C1 segment of cervical spinal cord (tissue), 14 donors: ENCODE data around the gene TARS3.
"Not testable (repeated sequence)": the region's sequence is repeated elsewhere in the genome, so short reads cannot be mapped to it uniquely, and the experiment has no call there.

Experiments
- DNase-seq, 14 donors: peaks; one replicate each; lab custom pipeline; 2025; lab: John Stamatoyannopoulos, UW

TARS3 gene

DNA sequence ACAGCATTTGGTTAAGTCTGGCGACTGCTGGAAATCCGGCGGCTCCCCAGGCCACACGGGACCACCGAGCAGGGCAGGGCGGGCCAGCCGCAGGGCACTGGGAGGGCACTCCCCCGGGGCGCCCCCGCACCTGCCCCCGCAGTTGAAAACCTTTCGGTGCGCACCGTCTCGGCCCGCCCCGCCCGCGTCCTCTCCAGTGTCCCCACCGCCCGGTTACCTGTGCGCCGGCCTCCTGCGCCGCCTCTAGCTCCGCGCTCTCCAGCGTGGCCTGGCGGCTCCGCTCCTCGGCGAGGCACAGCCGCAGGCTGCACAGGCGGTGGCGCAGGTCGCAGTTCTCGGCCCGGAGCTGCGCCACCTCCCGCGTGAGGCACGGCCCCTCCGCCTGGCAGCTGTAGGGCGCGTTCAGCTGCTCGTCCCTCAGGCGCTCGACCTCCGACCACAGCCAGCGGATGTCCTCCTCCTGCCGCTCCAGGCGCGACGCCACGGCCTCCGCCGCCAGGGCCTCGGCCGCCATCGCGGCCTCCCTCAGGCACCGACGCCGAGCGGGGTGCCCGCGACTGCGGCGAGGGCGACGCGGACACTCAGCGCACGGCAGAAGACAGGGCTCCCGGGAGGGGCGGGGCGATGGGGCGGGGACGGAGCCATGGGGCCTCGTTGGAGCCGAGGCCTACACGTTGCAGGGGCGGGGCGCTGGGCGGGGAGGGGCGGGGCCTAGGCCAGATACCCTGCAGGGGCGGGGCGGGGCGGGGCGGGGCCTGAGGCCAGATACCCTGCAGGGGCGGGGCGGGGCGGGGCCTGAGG is at the start of gene TARS3:
TARS3 (minus strand) TSS at position 600 of the 801 bp plus-strand sequence; CDS start at position 514, 86 bp downstream.
- peak; percentile 32 to 94 (median 86) for DNase-seq

DNA sequence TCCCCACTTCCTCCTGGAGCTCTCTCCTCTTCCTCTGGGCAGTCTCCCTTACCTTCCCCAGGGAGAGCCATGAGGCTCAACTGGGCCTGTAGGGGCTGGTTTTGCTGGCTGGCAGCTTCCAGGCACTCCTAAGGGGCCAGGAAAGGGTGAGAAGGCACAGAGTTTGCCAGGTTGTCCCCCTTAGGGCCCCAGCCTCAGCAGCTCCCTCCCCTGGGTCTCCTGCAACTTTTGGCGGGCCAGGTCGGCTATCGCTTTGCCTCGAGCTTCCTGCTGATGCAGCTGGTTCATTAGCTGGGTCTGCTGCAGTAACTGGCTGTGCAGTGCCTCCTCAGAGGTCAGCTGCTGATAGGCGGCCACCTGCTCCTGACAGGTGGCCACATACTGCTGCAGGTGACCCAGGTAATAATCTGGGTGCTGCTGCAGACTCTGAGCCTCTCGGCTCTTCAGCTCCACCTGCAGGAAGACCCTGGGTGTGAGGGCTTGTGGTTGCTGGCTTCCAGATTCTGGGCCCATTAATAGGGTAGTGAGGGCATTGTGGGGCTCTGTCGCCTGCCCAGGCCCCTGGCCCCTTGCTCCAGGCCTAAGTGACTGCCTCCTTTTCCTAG is 49.3 kb upstream of the TARS3 start:
- no peak for DNase-seq

DNA sequence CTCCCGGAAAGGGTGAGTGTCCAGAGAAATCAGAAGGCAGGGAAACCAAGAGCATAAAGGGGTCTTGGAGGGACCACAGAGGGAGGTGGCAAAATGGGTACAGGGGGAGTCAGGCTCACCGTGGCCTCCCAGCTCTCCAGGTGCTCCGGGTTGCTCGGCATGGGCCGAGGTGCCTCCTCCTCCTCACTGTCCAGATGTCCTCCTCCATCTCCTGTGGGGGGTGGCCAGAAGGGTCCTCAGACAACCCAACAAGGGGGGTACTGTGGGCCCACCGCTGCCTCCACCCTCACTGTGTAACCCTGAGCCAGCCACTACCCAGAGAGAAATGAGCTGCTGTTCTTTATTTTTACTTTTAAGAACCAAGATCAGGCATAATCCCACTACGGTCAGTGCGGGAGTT is 48.6 kb upstream of the TARS3 start:
- no peak for DNase-seq

DNA sequence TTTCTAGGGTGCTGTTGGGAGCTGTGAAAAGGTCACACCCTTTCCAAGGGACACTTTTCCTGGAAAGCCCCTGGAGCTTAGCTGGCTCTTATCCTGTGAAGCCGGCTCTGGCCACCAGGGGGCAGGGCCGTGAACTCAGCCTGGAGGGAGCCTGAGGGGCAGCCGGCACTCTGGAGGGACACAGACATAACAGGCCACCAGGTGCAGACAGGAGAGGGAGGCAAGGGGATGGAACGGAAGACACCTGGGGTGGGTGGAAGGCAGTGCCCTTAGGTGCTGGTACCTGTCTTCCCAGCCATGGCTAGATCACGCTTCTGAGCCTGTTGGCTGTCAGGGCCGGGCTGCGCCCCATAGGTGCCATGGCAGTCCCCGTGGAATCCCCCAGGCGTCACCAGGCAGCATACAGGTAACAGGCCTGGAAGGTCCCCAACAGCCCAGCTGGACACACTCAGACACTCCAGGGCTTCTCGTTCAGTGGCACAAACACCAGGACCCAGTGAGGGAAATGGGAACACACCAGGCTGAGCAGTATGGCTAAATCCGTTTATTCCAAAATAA is 42.9 kb upstream of the TARS3 start:
- DNase-seq: not testable (repeated sequence)

DNA sequence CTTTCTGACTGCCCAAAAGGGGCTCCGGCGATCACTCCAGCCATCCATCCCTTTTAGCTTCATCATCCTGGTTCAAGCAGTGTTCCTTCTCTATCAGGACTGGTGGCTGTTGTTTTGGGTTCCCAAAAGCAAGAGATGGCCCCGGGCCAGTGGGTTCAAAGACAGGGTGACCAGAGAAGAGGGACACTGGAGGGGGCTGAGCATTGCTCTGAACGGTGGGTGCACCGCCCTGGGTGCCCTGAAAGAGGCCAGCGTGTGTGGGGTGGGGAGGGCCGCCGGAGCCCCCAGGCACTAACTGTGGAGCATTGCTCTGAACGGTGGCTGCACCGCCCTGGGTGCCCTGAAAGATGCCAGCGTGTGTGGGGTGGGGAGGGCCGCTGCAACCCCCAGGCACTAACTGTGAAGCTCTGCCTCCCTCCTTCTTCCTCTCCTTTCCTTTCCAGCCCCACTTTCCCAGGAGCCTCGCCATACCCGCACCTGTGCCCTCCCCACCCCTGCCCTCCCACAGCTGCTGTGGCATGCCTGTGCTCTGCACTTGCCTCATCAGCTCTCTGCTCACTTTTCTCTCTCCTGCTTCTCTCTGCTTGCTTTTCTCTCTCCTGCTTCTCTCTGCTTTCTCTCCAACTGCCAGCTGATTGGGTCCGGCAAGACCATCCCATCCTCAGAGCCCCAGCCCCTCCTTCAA is 41.6 kb upstream of the TARS3 start:
- DNase-seq: no peak

DNA sequence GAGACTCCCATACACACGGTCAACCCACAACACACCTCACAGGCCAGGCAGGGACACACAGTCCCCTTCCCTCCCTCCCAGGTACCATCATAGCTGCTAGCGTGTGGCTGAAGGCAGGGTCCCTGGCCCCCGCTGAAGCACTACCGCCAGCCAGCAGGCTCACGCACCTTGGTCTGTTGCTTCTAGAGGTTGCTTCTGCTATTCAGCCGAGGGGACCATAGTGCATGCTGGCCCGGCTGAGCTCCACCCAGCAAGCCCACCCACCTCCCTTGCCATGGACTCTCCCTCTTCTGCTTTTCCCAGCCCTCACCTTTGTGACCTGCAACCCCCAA is 41.0 kb upstream of the TARS3 start:
- not testable (repeated sequence) for DNase-seq

DNA sequence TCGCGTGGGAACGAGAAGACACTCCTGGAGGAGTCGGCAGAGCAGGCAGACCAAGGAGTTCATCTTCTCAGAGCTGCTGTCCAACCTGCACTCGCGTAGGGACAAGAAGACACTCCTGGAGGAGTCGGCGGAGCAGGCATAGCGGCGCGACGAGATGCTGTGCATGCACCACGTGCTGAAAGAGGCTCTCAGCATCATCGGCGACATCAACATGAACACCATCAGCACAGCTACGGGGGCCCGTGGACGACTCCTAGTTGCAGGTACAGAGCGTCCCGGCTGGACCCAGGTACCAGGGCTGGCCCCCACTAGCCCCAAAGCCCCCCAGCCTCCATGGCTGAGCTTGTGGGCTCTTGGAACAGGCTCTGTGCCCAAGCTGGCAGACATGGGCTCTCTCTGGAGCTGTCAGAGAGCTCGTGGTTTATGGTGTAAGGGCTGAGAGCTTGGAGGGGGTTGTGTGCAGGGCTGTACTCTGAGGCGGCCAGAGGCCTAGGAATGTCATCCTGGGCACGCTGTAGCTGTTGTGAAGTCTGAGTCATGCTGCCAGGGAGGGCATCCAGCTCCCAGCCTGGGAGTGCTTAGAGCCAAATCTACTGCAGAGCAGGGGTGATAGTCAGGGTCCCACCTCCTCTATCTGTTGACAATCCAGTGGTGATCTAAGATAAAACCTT is 40.5 kb upstream of the TARS3 start:
- DNase-seq: not testable (repeated sequence)

DNA sequence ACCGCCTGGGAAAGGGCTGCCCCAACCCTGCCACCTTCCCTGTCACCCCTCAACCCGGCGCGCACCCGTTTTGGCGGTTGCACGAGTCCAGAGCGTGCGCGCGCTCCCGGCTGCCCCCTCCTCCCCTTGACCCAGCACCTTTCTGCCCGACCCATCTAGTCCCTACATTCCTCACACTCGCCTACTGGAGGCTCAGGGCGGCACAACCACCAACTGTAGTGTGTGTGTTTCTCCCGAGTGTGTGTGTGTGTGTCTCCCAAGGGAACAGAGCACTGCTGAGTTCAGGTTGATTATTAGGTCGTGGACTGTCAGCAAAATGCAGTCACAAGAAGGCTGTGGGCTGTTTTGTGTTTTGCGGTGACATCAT is 22.4 kb upstream of the TARS3 start:
- DNase-seq: not testable (repeated sequence)

DNA sequence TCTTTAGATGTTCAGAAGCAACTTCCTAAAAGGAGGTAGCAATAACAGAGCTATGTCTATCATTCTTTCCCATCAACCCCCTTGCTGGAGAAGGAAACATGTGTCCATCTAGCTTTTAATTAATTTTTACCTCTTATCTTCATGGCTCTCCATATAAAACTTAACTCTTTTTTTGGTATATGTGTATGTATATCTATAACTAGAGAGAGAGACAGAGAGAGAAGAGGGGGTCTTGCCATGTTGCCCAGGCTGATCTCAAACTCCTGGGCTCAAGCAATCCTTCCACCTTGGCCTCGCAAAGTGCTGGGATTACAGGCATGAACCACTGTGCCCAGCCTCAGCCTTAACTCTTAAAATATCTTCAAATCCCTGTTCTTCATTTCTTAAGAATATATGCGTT is 10.6 kb upstream of the TARS3 start:
- DNase-seq: not testable (repeated sequence)

DNA sequence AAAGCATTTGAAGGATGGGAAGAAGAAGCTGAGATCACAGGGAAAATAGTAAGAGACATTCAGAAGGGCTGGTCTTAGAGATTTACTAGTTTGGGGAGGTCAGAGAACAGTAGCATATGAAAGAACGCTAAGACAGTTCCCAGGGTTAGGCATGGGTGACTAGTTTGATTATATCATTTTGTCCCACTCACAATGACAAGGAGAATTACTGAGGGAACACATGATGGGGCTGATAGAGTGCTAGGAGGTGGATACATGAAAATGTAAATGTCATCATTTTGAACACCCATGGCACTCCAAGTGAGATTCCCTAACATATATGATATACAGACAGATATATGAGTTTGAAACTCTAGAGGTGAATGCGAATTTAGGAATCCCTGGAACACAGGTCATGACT is 9.3 kb upstream of the TARS3 start:
- DNase-seq: no peak

DNA sequence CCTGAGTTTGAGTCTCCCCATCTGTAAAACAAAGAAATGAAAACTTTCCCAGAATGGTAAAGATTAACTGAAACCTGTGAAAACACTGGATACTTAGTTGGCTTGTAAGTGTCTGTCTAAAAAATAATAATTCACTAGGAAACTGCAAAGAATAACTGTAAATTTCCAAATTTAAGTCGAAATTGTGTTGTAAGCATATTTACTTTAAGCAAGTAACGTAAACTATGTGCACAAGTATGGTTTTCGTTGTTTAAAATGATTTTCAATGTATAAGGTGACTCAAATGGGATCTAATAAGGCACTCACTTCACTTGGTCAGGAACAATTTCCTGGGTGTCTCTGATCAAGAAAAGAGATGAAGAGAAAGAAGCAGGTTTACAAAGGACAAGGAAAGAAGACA is 8.5 kb upstream of the TARS3 start:
- no peak for DNase-seq

DNA sequence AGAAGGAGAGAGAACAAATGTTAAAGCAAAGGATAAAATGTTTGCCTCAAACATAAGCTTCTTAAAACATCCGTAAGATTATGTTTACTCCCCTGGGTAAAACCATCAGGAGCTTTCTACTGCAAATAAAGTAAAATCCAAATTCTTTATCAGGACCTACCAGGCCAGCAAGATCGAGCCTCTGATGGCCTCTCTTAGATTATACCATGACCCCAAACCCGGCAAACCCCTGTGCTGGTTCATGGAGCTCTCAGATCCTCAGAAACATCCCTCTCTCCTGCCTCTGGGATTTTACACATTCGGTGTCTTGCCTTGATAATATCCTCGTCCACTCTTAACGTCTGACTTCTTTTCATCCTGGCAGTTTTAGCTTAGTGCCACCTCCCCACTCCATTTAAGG is 7.5 kb upstream of the TARS3 start:
- no peak for DNase-seq

DNA sequence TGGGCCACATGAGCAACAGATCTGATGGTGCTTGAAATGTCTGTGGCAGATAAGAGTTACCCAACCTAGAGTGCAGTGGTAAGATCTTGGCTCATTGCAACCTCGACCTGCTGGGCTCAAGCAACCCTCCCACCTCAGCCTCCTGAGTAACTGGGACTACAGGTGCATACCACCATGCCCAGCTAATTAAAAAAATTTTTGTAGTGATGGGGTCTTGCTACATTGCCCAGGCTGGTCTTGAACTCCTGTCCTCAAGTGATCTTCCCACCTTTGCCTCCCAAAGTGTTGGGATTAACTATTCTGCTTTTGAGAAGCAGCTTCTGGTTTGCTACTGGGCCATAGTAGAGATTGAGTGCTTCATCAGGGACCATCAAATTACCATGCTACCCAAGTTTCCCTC is 2.9 kb upstream of the TARS3 start:
- DNase-seq: no peak

DNA sequence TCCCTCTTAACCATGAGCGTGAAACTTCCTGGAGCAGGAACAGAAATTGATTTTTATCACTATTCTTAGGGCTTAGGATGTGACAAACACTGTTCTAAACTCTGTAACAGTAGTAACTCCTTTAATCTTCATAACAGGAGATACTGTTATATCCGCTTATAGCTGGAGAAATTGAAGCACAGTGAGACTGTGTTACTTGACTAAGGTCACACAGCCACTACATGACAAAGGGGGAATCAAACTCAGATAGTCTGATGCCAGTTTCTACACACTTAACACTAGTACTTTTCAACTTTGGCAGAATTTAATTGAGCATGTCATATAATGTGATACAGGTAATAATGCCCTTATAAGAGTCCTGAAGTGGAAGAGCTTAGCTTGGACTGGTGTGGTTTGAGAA is 800 bp upstream of the TARS3 start:
- no peak for DNase-seq

DNA sequence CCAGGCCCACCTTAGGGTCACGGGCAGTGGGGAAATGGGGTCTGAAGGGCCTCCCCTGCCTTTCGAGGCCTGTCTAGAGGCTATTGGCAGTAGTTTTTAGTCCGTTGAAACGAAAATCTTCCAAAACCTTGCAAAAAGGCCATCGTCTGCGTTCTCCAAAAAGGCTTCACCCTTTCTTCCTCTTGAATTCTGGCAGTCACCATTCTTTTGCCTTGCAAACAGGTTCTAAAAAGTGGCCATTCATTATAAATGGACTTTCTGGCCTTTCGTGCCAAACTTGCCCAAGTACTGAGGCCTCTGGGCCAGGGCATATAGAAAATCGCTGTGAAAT is 367 bp upstream of the TARS3 start:
- DNase-seq: no peak

DNA sequence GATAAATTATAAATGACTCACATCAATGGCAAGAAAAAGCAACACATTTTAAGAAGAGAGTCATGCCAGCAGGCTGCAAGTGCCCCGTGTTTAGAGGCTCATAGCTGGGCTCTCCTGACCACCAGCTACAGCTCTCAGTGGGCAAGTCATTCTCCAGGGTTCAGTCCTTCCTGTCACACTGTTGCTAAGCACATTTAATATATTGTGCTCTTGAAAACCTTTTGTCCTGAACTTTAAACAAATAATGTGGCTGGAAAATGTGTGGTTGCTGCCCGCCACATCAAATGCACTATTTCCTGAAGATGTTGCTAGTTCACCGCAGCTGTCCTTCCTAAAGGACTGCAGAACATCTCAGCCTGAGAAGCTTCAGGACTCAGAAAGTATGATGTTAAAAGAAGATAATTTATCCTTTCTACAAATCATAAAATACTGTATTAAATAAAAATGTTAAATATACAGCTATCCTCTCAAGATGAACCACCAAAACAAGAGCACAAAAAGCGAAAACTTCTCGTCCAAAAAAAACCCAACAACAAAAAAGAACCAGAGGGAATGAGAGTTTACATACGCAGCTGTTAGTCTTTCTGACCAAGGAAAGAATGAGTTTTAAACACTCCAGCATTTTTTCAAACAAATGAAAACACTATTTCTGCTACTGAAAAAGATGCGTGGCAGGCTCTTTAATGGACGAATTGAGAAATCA is 951 bp downstream of the TARS3 start:
- no peak for DNase-seq

DNA sequence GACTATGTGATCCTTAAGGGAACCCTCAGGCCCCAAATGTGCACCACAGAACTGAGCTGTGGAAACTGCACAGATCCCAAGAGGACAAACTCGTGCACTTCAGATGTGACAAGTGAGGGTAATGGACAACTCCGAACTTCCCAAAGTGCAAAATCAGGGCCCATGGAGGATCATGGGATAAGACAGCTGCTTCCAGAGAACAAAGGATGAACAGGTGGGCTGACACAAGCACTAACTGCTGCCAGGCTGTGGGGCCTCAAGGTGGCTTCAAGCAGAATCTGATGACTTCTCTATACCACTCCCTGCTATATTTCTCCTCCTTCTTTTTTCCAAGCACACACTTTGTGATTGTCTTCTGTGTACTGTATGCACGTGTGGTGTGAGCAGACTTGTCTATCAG is 5.4 kb downstream of the TARS3 start:
- no peak for DNase-seq

DNA sequence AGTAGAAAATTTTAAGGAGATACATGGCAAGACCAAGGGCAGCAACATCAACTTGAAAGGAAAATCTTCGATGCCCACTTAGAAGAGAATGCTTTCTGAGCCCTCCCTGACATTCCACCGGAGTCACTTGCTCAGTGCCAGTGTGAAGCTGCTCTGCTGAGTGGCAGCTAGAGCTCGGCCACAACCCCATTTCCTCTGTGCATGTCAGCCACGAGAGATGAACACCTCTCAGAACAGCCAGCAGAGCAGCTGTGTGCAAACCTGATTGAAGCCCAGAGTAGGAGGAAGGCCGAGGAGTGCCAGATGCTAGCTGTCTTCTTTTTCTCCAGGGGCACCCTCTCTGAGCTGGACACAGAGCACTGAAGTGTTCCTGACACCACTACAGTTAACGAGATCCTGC is 12.2 kb downstream of the TARS3 start:
- no peak for DNase-seq

DNA sequence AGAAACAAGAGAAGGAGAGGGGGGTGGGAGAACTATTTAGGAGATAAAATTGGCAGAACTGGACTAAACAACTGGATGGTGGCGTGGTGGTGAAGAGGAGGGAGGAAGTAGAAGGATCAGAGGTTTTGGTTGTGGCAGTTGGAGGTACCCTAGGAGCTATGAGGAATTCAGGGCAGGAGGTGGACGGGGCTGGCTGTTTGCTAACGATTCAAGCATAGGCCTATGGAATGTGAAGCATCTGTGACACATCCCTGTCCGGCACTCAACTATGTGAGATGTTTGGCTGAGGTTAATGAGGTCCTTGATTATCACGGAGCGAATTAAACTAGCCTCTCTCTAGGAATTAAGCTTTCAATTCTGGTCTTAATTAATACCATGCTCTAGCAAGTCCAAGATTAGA is 13.5 kb downstream of the TARS3 start:
- DNase-seq: no peak

DNA sequence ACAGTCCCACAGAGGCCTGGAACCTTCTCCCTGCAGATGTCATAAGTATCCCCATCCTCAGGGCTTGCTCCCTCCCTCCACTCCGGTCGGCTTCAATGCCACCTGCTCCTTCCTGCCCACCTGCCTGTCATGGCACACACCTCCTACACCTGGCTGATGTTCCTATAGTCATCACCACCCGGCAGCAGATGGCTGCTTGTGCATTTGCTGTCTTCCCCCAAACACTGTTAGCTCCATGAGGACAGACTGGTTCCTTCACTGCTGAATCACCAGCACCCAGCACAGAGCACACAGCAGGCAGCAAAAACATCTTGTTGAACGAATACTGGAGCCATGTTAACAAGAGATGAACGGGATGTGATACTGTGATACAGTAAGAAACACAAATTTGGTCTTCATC is 14.8 kb downstream of the TARS3 start:
- no peak for DNase-seq

DNA sequence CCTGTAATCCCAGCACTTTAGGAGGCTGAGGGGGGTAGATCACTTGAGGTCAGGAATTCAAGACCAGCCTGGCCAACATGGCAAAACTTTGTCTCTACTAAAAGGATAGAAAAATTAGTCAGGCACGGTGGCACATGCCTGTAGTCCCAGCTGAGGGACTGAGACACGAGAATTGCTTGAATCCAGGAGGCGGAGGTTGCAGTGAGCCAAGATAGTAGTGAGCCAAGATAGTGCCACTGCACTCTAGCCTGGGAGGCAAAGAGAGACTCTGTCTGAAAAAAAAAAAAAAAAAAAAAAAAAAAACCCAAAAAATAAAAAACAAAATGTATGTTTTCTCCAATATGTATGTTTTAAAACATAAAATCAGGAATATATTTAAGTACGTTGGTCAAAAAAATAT is 16.3 kb downstream of the TARS3 start:
- DNase-seq: no peak

DNA sequence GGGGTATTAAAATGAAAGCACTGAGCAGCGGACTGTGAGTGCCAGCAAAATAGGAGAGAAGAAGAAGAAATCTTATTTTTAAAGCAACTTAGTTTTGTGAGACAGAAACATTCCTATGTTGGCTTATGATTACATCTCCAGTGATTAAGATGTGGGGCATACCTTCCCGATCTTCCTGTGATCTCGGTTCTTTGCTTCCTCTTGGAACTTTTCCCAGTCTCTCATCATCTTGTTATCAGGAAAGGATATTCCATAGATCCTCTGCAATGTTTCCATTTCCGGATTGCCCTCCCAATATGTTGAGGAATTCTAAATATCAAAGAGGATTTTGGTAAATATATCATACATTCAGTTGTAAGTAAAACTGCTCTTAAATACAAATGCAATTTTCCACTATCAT is 22.2 kb downstream of the TARS3 start:
- DNase-seq: no peak
